Astrocyte of the spinal cord (primary cell): ENCODE results near the gene CPSF7.
"Not testable (repeated sequence)": the region's sequence is repeated elsewhere in the genome, so short reads cannot be mapped to it uniquely, and the experiment has no call there.

Experiments used
- DNase-seq: peaks from one replicate; pipeline ENCODE4 v3.0.0; 2011; ENCODE audit warnings: low read depth, low spot score
- H3K4me3 ChIP-seq: 2 replicates; pipeline ENCODE4 v1.5.1; 2011; ENCODE audit warnings: low read depth, mild to moderate bottlenecking, low read length, moderate library complexity
- in situ Hi-C: cut with HindIII; loops from 2 replicates; pipeline ENCODE4 v1.10.0; 2017; ENCODE audit warnings: low sequenced_read_pairs
- TF ChIP-seq, protein P1 (sequence below): IDR thresholded peaks from 2 replicates; pipeline ENCODE4 v1.5.1; 2012; ENCODE audit warnings: low read depth, mild to moderate bottlenecking, low read length, inconsistent platforms

CPSF7 gene

DNA sequence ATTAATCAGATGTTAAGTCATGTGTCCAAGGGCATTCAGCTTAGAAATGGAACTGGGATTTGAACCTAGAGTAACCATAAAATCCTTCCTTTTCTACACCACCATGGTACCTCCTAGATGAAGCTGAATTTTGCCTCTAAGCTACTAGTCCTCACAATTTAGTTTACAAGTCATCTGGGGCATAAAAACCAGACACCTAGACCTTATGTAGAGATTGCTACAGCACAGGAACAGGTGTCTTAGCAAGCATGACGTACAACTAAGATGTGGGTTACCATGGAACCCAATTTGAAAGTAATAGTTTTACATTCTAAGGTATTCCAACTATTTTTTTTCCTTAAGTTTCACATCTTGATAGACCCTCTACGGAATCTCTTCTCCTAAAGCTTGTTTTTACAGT is 28.2 kb downstream of the CPSF7 start:
- H3K4me3 ChIP-seq = no peak overlapping the region
- TF ChIP-seq, protein P1, sequence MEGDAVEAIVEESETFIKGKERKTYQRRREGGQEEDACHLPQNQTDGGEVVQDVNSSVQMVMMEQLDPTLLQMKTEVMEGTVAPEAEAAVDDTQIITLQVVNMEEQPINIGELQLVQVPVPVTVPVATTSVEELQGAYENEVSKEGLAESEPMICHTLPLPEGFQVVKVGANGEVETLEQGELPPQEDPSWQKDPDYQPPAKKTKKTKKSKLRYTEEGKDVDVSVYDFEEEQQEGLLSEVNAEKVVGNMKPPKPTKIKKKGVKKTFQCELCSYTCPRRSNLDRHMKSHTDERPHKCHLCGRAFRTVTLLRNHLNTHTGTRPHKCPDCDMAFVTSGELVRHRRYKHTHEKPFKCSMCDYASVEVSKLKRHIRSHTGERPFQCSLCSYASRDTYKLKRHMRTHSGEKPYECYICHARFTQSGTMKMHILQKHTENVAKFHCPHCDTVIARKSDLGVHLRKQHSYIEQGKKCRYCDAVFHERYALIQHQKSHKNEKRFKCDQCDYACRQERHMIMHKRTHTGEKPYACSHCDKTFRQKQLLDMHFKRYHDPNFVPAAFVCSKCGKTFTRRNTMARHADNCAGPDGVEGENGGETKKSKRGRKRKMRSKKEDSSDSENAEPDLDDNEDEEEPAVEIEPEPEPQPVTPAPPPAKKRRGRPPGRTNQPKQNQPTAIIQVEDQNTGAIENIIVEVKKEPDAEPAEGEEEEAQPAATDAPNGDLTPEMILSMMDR = no peak
- DNase-seq = no peak
- in situ Hi-C loops = no loop called here

DNA sequence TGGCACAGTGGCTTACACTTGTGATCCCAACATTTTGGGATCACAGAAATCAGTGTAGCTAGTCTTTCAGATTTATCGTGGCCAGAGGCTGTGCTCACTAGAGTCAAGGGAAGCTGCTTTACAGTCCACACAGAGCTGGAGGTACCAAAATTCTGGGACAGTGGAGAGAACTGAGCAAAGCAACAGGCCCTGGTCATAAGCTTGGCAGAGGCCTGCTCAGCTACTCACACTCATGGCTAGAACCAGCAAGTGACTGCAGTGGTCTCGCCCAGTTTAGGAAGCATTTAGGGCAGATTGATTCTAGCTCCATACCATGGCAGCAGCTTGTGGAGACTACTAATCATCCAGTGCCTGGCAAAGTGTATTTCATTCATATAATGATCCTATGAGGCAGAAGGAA is 28.6 kb downstream of the CPSF7 start:
- no peak for DNase-seq
- no peak overlapping the region for H3K4me3 ChIP-seq
- in situ Hi-C loops = no loop called here
- TF ChIP-seq, protein P1 = no peak

DNA sequence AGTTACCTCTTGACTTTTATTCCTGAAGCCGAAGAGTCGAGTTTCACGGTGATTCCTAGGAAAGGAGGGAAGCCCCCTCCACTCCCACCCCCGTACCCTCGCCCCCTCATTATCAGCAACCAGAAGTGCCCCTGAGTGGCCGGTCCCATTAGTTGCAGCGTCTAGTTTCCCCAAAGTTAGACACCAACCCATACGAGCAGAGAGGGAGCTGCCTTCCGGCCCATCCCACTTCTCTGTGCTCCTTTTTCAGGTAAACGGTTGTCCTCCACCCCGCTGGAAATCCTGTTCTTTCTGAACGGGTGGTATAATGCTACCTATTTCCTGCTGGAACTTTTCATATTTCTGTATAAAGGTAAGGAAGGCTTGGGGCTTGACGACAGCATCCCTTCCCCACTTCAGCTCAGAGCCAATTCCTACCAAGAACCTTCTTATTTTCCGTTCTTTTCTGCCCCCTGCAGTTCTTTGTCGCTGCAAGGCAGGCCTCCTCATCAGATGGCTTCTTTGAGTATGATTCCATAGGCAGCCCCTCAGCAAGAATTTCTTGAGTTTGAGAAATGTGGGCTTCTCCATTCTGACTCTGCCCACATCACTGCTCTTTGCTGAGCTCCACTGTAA is 36.7 kb downstream of the CPSF7 start:
- in situ Hi-C loops = no loop called here
- TF ChIP-seq, protein P1 = peak; percentile 27
- DNase-seq = no peak
- H3K4me3 ChIP-seq = peak overlapping the region; percentile 70

DNA sequence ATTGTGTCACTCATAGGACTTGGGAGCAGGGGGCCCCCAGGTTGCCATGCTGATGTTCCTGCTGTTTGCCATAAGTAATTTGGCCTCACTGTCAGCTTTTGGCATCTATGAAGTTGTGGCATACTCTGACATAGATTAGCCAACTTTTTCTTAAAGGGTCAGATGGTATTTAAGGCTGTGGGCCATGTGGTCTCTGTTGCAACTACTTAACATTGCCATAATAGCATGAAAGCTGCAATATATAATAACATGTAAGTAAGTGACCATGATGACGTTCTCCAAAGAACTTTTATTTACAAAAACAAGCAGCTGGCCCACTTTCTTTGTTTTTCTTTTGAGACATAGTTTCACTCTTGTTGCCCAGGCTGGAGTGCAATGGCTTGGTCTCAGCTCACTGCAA is 39.6 kb downstream of the CPSF7 start:
- no peak for DNase-seq
- TF ChIP-seq, protein P1 = no peak
- H3K4me3 ChIP-seq = no peak overlapping the region
- in situ Hi-C loops = no loop called here

DNA sequence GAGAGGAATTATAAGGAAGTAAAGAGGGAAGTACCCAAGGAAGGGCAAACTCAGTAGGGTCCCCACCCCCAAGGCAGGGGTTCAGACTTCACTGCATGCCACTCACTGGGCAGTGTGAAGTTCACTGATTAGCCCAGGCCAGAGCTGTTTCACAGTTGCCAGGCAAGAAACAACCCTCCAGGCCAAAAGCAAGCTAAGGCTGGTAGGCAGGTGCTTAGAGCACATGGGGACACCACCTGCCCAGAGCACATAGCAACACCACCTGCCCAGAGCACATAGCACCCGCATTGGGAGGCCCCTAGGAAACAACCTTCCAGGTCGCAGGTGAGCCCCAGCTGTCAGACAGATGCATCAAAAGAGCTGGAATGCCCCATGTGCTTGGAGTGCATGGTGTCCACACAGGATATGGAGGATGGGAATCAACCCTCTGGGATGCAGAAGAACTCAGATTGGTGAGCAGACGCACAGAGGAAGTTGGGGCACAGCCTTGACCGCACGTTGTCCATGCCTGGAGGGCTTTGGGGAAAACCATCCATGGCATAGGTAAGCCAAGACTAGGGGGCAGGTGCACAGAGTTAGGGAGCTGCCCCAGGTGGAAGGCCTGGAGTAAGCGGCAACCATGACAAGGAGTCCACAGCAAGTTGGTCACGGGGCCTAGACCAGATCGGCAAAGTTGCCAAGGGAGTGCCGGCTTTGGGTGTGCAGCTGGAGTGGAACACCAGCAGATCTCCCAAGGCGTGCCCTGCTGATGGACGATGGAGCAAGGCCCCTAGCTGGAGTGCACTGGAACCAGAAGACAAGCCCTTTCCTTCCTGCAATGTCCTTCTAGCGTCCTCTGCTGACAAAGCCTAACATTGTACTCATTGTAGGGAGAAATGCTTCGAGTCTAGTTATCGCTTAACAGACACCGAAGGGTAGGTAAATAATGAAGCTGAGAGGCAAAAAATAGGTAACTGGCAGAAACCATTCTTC is 45.2 kb downstream of the CPSF7 start:
- H3K4me3 ChIP-seq = no peak overlapping the region
- DNase-seq = no peak
- TF ChIP-seq, protein P1 = peak; percentile 36
- in situ Hi-C loops = no loop called here

DNA sequence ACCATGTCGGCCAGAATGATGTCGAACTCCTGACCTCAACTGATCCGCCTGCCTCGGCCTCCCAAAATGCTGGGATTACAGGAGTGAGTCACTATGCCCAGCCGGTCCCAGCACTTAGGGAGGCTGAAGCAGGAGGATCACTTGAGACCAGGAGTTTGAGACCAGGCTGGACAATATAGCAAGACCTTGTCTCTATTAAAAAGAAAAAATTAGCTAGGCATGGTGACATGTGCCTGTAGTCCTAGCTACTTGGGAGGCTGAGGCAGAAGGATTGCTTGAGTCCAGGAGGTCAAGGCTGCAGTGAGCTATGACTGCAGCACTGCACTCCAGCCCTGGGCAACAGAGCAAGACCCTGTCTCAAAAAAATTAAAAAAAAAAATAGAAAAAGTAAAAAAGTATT is 45.9 kb downstream of the CPSF7 start:
- H3K4me3 ChIP-seq, DNase-seq, in situ Hi-C loops: not testable (repeated sequence)

DNA sequence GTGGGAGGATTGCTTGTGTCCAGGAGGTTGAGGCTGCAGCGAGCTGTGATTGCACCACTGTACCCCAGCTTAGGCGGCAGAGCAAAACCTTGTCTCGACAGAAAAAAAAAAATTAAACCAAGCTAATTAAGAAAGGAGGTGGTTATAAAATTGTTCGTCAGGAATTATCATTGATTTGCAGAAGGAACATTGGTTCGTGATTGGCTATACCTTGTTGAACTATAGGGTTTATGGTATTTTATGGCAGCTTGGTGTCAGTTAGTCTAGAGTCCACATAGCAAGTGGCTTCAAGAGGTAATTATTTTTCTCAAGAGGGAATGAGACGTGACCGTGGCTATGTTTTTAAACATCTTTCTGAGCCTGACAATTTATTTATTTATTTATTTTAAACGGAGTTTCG is 48.9 kb downstream of the CPSF7 start:
- in situ Hi-C loops = no loop called here
- DNase-seq = no peak
- H3K4me3 ChIP-seq = no peak overlapping the region
- TF ChIP-seq, protein P1 = no peak
